ENCODE data around the gene RAD52.

RAD52 gene

GRCh38 chr12:912466-913235 is 36.8 kb downstream of the RAD52 start:
- no peak for DNase-seq

- peak; percentile 27 for DNase-seq
These were observed 38.2 kb downstream of the RAD52 start for GRCh38 chr12:911191-911826.

GRCh38 chr12:910416-910815 is 39.1 kb downstream of the RAD52 start:
- no peak for DNase-seq

- no peak for DNase-seq
These were observed 39.6 kb downstream of the RAD52 start for GRCh38 chr12:909861-910260.

GRCh38 chr12:907413-908185 is 41.9 kb downstream of the RAD52 start:
- DNase-seq = no peak

GRCh38 chr12:906062-906585 is 43.4 kb downstream of the RAD52 start:
- peak; percentile 26 for DNase-seq

GRCh38 chr12:905261-906031 is 44.0 kb downstream of the RAD52 start:
- peak; percentile 78 for DNase-seq

- peak; percentile 31 for DNase-seq
These were observed 45.5 kb downstream of the RAD52 start for GRCh38 chr12:904010-904414.

GRCh38 chr12:903055-903454 is 46.4 kb downstream of the RAD52 start:
- no peak for DNase-seq

GRCh38 chr12:902581-902980 is 46.9 kb downstream of the RAD52 start:
- no peak for DNase-seq

GRCh38 chr12:897386-897785 is 52.1 kb downstream of the RAD52 start:
- no peak for DNase-seq

GRCh38 chr12:896031-896430 is 53.5 kb downstream of the RAD52 start:
- no peak for DNase-seq

GRCh38 chr12:894226-894625 is 55.3 kb downstream of the RAD52 start:
- DNase-seq = no peak

- DNase-seq = no peak
These were observed 63.3 kb downstream of the RAD52 start for GRCh38 chr12:886206-886605.

- no peak for DNase-seq
These were observed 63.8 kb downstream of the RAD52 start for GRCh38 chr12:885701-886100.

- no peak for DNase-seq
These were observed 64.6 kb downstream of the RAD52 start for GRCh38 chr12:884746-885414.

GRCh38 chr12:880656-881055 is 68.8 kb downstream of the RAD52 start:
- no peak for DNase-seq

- DNase-seq = no peak
These were observed 69.9 kb downstream of the RAD52 start for GRCh38 chr12:879641-880040.

- no peak for DNase-seq
These were observed 75.5 kb downstream of the RAD52 start for GRCh38 chr12:873954-874353.

- DNase-seq = no peak
These were observed 79.1 kb downstream of the RAD52 start for GRCh38 chr12:870378-870777.

GRCh38 chr12:868722-869121 is 80.8 kb downstream of the RAD52 start:
- no peak for DNase-seq

GRCh38 chr12:867905-868304 is 81.6 kb downstream of the RAD52 start:
- no peak for DNase-seq

Data from GF-D8 (cell line).